Fibroblast of lung (primary cell): ENCODE data around the gene FGF14.

Experiments
- CTCF ChIP-seq, 2 donors: IDR thresholded peaks in 1 of 2; conservative IDR thresholded peaks in 1 of 2; 1 replicate in 1 of 2; 2 replicates in 1 of 2; pipeline ENCODE4 v1.5.1; 2011 to 2012; ENCODE audit warnings: low read length in 2 of 2, control low read depth in 1 of 2, inconsistent platforms in 1 of 2, low read depth in 1 of 2, mild to moderate bottlenecking in 1 of 2
- EZH2 ChIP-seq: IDR thresholded peaks from 2 replicates; pipeline ENCODE4 v1.5.1; 2012; ENCODE audit warnings: low read length, control low read depth, mild to moderate bottlenecking; ENCODE audit errors: missing control alignments

GRCh38 chr13:101837288-101837687, 564.6 kb downstream of the FGF14 start:
- TF ChIP-seq CTCF (conservative IDR thresholded peaks at IDR 0.05 in 1 of 2, IDR thresholded peaks at IDR 0.05 in 1 of 2; ENCODE audit: low read depth in 1 of 2, low read length in 2 of 2) (no peak), EZH2 (no peak)
